AG08395 (cell line): ENCODE measurements around the gene CDT1.
"Not testable (repeated sequence)": the region's sequence is repeated elsewhere in the genome, so short reads cannot be mapped to it uniquely, and the experiment has no call there.

Experiments
- DNase-seq: peaks from one replicate; pipeline ENCODE4 v3.0.0; 2012; ENCODE audit warnings: mixed read lengths, low spot score

The CDT1 gene

DNA sequence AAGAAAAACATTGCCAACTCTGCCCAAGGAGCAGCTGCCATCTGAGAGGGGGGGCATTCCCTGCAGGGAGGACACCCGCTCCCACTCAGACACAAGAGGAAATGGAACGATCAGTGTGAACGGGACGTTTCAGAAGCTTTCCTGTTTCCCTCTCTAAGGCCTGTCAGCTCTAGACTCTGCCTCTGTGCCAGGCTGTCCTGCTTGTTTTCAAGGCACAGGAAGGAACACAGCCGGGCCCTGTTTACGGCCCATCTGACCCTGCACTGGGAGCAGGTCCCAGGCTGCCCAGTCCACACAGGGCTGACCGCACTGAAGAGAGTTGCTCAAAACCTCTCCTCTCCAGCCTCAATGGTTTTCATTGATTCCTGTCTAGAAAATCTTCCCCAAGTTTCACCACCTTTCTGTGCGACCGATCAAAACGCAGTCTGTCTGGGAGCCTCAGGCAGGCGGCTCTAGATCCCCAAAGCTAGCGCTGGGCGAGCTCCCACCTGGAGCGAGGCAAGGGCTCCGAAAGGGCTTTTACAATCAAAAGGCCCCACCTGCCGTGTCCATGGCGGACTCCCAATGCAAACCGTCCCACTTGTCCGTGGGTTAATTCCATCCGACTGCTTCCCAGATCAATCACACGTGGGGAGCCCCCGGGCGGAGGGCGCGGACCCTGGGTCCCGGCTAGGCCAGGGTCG, 20.1 kb upstream of the CDT1 start:
- DNase-seq: no peak

DNA sequence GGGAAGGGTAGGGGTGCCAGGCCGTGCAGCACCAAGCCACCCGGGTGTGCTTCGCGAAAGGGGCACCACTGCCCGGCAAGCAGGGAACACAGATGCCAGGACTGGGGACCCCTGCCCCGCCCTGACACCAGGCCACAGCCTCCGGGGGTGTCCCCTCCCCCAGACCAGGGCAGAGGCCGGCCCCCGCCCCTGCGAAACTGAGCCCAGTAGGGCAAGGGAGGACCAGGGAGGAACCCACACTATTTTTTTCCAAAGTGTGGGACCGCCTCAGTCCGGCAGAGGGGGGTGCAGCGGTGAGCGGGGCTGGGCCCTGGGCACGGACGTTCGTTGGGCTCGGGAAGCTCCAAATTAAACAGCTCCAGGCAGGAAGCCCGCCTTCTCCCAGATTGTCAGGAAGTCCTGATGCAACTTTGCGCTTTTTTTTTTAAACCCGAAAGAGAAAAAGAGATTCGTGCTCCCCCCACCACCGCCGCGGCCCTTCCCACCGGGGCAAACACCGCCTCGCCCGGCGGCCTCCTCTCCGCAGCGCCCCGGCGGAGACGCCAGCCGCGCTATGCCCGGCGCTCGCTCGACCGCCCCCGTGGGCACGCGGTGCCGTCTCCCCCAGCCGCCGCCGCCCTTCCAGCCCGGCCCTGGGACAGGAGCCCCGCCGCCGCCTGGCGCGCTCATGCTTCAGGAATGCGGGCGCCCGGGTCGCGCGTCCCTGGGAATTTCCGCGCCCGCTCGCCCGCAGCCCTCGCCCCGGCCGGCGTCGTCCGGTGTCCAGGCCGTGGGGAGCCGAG, 19.3 kb upstream of the CDT1 start:
- peak; percentile 74 for DNase-seq

DNA sequence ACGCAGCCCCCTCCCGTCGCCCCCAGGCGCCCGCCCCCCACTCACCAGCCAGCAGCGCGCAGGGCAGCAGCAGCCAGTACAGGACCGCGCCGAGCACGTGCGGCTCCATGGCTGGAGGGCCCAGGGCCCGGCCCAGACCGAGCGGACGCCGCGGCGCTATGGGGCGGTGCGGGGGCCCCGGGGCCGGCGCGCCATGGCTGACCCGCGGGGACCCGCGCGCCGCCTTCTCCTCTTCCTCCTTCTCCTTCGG, 18.8 kb upstream of the CDT1 start:
- DNase-seq: no peak

DNA sequence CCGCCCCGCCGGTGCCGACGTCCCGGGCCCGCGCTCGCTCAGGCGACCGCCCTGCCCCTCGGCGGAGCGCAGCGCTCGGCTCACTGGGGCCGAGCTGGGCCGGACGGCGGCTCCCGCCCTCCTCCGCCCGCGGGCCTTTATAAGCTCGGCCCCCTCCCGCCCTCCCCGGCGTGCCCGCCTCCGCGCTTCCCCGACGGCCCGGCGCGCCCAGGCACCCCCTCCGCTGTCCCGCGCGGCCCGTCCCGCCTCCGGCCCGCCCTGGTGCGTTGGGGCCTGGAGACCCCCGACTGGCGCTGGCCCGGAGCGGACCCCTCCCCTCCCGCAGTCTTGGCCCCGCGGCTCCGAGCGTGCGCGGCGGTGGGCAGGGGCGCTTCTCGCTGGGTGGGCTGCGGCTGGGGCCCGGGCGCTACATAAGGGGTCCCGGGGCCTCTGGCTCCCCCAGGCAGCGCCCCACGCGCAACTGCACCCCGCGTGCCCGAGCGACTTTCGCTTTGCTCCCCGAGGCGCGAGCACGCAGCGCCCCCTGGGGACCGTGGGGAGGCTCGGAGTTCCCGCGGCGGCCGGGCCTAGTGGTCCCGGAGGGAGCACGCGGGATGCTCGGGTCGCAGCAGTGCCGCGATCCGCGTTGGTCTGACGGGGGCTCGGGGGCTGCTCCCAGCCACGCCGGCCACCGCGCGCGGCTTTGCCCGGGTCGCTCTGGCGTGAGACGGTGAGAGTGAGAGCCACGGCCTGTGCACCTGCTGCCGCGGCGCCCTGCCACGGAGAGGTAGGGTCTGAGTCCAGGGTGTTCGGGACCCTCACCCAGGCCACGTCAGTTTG, 18.3 kb upstream of the CDT1 start, which contains the start of gene PIEZO1:
PIEZO1 (minus strand) TSS at position 115 of the 819 bp plus-strand sequence. CDS start 256 bp downstream, outside the sequence.
- peak; percentile 80 for DNase-seq

DNA sequence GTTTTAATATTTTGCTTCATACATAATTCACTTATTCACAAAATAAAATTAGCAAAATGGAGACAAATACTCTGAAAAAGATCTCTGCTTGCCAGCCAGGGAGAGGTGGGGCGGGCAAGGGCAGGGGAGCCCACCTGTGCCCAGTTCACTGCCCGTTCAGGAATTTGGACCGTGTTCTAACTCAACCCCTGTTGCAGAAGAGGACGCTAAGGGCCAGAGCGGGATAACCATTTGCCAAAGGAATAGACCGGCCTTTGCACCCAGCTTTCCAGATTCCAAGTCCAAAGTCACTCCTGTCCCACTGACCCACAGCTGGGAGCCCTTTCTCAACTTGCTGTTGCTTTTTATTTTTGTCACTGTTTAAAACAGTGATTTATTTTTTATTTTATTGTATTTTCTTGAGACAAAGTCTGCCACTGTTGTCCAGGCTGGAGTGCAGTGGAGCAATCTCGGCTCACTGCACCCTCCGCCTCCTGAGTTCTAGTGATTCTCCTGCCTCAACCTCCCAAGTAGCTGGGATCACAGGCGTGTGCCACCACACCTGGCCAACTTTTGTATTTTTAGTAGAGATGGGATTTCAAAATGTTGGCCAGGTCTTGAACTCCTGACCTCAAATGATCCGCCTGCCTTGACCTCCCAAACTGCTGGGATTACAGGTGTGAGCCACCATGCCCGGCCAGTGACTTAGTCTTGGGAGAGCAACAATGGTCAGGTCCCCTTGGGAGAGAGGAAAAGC, 15.8 kb upstream of the CDT1 start:
- DNase-seq: no peak

DNA sequence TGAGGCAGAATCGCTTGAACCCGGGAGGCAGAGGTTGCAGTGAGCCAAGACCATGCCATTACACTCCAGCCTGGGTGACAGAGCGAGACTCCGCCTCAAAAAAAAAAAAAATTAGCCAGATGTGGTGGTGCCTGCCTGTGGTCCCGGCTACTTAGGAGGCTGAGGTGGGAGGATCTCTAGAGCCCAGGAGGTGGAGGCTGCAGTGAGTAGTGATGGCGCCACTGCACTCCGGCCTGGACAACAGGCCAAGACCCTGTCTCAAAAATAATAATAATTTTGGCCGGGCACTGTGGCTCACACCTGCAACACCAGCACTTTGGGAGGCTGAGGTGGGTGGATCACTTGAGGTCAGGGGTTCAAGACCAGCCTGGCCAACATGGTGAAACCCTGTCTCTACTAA, 14.8 kb upstream of the CDT1 start:
- not testable (repeated sequence) for DNase-seq

DNA sequence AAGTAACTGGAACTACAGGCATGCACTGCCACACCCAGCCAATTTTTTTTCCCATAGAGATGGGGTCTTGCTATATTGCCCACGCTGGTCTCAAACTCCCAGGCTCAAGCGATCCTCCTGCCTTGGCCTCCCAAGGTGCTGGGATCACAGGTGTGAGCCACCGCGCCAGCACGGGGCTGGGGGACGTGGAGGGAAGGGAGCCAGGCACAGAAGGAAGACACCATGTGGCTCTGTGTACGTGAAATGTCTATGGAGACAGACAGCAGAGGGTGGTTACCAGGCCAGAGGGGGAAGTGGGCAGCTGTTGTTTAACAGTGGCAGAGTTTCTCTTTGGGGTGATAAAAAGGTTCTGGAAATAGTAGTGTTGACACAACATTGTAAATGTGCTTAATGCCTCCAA, 14.0 kb upstream of the CDT1 start:
- no peak for DNase-seq

DNA sequence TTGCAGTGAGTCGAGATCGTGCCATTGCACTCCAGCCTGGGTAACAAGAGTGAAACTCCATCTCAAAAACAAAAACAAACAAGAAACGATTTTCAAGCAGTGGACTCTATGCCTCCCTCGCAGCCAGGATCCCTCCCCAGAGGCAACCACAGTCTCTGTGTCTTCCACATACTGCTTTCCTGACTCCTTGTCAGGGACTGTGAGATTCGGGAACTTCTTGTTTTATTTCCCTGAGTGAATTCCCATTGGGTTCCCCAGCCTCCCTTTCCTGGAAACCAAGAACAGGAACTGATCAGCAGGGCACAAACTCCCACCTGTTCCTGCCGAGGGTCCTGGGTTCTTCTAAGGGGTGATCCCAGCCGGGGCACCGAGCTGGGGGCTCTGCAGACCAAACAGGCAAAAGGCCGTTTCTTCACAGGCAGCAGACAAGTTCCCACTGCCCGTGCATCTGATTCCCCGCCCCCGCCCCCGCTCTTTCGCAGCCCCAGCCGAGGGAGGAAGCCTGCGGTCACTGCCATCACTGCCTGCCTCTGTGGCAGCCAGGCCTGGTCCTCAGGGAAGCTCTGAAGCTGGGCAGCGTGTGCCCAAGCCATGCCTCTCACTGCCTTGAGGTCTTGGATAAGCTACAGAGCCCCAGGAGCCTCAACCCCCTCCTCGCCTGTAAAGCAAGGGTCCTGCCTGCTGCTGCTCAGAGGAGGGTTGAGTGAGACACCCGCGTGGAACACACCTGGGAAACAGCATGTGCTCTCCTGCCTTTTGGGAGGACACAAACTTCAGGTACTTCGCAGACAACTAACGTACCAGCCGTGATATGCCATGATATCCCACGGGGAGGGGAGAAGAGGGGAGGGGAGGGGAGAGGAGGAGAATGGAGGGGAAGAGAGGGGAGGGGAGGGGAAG, 13.0 kb upstream of the CDT1 start:
- DNase-seq: peak; percentile 31

DNA sequence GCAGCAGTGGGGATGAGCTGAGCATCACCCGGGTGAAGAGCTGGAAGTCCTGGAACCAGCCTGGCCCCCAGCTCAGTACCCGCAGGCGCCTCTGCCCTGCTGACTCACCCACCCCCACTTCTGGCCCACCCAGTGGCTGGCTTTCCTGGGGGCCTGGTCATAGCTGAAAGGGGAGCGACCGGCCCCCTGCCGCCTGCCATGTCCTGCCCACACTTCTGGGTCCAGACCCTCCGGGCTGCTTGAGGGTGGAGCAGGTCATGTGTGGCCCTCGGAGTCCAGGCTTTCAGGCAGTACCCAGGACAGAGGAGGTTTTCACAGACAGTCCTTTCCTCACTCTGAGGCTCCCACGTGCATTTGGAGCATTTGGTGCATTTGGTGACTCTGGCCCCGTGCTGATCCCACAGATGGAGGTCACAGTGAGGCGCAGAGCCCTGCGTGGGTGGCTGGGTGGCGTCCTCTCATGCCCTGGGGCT, 11.5 kb upstream of the CDT1 start:
- DNase-seq: no peak

DNA sequence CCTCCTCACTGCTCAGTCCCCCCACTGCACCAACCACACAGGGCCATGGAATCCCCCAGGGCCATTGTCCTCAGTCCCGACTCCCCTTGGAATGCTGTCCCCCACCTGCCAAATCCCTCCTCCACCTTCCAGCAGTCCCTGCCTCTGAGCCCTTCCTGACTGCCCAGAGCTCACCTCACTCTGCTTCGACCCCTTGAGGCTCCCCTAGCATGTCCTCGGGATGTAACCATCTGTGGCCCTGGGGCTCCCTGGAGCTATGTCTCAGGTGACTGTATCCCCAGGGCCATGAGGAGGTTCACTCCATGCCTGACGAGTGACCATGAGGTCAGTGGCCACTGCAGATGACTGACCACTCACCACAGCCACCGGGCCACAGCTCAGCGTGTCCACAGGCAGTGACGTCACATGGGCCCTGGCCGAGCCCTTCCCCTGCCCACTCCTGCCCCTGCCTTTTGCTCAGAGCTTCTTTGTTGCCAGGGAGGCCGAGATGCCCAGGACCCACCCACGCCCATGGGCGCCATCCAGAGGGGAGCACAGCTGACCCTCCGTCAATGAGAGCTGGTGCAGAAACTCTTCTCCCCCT, 10.8 kb upstream of the CDT1 start:
- DNase-seq: no peak

DNA sequence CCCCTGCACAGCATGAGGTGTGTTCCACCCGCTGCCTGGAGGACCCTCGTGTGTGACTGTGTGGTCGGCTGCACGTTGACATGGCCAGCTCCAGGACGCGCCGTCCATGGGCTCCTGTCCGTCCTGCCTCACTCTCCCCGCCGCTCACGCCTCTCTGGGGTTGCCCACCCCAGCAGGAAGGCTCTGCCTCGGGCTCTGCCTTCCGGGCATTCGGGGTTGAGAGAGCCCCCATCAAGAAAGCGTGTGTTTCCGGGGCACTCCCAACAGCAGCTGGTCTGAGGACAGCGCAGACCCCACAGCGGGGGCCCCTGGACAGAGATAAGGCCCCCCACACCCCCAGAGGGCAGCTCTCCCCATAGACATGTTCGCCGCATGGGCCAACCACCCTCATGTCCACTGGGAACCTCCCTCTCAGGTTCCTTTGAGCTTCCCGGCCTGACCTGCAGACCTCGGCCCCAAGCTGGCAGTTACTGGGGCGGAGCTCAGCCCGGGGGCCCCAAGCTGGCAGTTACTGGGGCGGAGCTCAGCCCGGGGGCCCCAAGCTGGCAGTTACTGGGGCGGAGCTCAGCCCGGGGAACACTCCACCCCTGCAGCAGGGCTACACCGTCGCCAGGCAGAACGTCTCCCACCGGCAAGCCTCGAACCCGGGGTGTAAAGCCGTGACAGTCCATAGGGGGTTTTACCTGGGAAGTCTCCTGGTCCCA, 10.2 kb upstream of the CDT1 start:
- no peak for DNase-seq

DNA sequence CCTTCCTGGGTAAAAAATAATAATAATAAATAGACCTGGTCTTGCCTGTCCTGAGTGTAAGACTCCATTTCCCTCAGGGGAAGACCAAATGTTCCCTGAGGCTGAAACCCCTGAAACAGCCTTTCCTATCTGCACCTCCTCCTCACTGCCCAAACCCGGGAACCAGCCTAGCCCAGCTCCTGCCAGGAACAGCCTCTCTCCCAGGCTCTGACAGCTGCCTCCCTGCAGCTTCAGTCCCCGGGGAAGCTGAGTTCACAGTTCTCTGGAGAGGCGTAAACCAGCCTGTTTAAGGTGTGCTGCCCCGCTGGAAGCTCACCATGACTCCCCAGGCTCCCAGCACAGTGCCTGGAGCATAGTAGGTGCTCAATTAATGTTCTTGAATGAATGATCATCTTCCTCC, 7.3 kb upstream of the CDT1 start:
- DNase-seq: no peak

DNA sequence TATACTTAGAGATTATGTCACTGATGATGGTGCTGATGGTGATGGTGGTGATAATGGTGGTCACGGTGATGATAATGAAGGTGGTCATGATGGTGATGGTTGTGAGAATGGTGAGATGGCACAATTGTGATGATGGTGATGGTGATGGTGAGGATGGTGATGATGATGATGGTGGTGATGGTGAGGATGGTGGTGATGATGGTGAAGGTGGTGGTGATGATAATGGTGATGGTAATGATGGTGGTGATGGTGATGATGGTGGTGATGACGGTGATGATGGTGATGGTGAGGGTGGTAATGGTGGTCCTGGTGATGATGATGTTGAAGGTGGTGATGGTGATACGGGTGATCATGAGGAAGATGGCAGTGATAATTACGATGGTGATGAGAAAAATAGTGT, 5.5 kb upstream of the CDT1 start:
- no peak for DNase-seq

DNA sequence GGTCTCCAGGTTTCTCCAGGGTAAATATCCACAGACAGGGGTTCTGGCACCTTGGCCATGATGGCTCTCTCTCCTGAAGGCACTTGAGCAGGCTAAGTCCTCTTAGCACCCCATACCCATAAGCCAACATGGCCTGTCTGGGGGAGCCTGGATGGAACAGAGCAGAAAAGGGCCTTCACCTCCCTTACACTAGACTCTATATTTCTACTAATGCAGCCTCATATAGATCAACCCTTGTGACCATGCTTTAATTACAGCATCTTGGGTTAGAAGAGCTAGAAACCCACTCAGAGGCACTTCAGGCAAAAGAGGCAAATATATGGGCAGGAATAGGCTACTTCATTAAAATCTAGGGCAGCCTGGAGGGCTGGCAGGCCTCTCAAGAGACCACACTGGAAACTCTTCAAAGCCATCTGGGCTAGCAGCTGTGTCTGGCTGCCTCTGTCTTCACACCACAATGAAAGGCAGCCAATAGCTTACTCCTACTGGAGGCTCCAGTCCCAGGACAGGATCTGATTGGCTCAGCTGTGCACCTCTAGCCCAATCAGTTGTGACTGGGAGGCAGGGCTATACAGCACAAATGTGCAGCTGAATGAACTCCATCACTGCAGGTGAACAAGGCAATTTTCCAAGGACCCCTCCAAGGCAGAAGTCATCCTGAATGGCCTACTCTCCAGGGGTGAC, 4.7 kb upstream of the CDT1 start:
- no peak for DNase-seq

DNA sequence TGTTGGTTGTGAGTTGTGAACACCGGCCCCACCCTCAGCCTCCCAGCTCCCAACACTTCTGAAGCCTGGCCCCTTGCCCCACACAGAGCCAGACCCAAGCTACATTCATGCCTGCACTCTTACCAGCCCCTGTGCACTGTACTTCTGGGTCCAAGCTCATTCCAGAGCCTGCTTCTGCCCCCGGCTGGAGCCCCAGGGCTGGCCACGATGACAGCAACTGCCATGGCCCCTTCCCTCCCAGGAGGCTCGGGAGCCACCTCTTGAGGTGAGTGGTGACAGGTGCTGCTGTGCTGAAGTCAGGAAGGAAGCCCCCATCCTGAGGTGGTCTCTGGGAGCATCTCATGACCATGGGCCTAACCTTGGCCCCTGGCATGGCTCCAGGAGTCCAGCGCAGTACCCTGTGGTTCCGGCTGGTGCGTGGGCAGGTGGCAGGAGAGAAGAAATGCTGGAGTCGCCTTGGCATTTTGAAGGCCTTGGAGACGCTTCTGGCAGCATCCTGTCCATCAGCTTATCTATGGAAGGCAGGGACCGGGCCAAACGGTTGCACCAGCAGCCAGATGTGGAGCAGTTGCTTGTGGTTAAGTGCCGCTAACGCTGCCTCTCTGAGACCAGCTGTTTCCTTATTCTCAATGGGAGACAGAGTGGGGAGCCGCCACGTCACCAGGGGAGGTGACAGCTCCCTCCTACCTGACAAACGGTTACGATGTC, 3.9 kb upstream of the CDT1 start:
- no peak for DNase-seq

DNA sequence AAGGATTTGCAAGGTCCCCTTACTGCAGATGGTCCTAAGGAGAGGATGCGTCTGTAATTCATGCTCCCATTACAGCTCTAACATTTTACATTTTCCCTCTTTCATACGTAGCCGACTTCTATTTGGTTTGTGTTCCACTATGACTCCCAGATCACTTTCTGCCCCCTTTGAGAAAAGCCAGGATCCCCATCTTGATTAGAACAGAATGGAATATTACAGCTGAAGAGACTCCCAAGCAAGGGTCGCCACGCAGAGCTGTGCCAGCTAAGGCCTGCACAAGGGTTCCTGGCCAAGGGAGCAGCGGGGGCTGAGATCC, 3.4 kb upstream of the CDT1 start:
- no peak for DNase-seq

DNA sequence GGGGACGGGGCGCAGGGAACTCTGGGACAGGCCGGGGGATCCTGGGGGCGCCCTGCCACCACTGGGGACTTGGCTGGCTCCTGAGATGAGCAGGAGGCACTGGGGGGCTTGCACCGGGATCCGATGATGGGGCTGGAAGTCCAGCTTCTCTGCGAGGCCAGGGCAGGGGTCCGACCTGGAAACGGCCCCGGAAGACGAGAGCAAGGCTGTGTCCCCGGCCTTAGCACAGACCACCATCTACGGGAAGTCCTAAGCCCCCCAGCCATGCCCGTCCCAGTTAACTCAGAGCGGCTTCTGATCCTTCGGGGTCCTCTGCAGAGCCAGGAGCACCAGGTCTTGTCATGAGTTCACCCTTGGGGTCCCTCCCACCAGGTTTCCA, 573 bp downstream of the CDT1 start:
- no peak for DNase-seq

DNA sequence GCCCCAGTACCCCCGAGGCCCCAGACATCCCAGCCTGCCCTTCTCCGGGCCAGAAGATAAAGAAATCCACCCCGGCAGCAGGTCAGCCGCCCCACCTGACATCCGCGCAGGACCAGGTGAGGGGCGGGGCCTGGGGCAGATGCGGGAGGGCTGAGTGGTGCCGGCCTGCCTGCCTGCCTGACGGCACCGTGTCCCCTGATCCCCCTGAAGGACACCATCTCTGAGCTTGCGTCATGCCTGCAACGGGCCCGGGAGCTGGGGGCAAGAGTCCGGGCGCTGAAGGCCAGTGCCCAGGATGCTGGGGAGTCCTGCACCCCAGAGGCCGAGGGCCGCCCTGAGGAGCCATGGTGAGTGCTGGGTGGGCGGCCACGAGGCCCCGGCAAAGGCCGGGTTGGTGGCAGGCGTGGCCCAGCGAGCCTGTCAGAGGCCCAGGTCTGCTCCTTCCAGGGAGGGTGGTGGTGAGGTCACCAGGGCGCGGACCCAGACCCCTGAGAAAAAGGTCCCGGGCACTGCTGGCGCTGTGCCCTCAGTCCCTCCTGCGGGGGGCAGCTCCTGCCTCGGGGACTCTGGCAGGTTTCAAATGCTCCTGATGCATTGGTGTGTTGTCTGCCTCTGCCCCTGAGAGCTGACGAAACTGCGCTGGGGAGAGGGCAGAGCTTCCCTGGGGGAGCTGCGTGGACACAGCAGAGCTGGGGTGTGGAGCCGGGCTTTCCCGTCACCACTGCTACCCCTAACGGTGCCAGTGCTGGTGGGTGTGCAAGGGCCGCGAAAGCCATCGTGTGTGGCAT, 1.2 kb downstream of the CDT1 start:
- DNase-seq: no peak
